AG04450 (cell line): Measurements from ENCODE around the gene KNDC1. TPM values are rescaled to one million over a fixed set of nuclear protein-coding genes. Genes with fewer than 3 reads are reported as not detected.
"Not testable (repeated sequence)": the region's sequence is repeated elsewhere in the genome, so short reads cannot be mapped to it uniquely, and the experiment has no call there.

Source experiments
- CTCF ChIA-PET: fragments of 300-600, 350-600 bp; formaldehyde crosslinking; extraction: SDS; loops from one replicate; lab custom pipeline; 2022; ENCODE audit warnings: antibody characterized with exemption, inconsistent platforms; lab: Charles Lee
- POLR2A ChIA-PET: fragments of 350-600 bp; formaldehyde crosslinking; extraction: SDS; loops from one replicate; lab custom pipeline; 2021; ENCODE audit warnings: antibody characterized with exemption, inconsistent platforms; lab: Yijun Ruan, JAX
- DNase-seq: peaks from one replicate; pipeline ENCODE4 v3.0.0-alpha.2; 2011; ENCODE audit warnings: low read depth, low spot score
- H3K27ac ChIP-seq: one replicate; pipeline ENCODE4 v1.5.1; 2012; ENCODE audit warnings: low read depth, low read length, control low read depth
- H3K27me3 ChIP-seq: one replicate; pipeline ENCODE4 v1.6.0; 2012; ENCODE audit warnings: low read length; ENCODE audit not compliant: control insufficient read depth, insufficient read depth
- H3K4me3 ChIP-seq: 2 replicates; pipeline ENCODE4 v1.5.1; 2011; ENCODE audit warnings: mild to moderate bottlenecking, low read depth, low read length, control low read depth
- H3K9me3 ChIP-seq: 2 replicates; pipeline ENCODE4 v1.5.1; 2012; ENCODE audit warnings: low read length; ENCODE audit not compliant: control insufficient read depth, insufficient read depth
- CTCF ChIP-seq: IDR thresholded peaks from 2 replicates; pipeline ENCODE4 v1.5.1; 2011; ENCODE audit warnings: low read depth, low read length, control low read depth, inconsistent platforms
- polyA plus RNA-seq: library from polyadenylated mRNA; depleted of rRNA; stranded (reverse); fragments of >200 nt; gene quantifications from 2 replicates; pipeline ENCODE4 v1.2.3, GENCODE V29; 2011

KNDC1 gene
- polyA plus RNA-seq, 1 experiment: 0.46 TPM

- no peak overlapping the region for H3K27ac ChIP-seq
- DNase-seq: no peak
- CTCF ChIA-PET: no interaction called here
- H3K27me3 ChIP-seq: peaks cover 10% of the 10 kb centered on the region
- H3K4me3 ChIP-seq: no peak overlapping the region
- POLR2A ChIA-PET: no interaction called here
- peaks cover 5% of the 10 kb centered on the region; the same call in 1 of the 2 replicates for H3K9me3 ChIP-seq
- no peak for TF ChIP-seq CTCF
Measured at GRCh38 chr10:133150226-133150625, 9.8 kb upstream of the KNDC1 start.

GRCh38 chr10:133150656-133151055 lies 9.4 kb upstream of the KNDC1 start:
- DNase-seq: no peak
- no peak overlapping the region for H3K4me3 ChIP-seq
- ChIA-PET POLR2A (no interaction called here), CTCF (no interaction called here)
- H3K9me3 ChIP-seq: peaks cover 5% of the 10 kb centered on the region; the same call in 1 of the 2 replicates
- peaks cover 10% of the 10 kb centered on the region for H3K27me3 ChIP-seq
- TF ChIP-seq CTCF: no peak
- H3K27ac ChIP-seq: no peak overlapping the region

- DNase-seq, H3K27ac ChIP-seq, POLR2A ChIA-PET, H3K4me3 ChIP-seq, CTCF ChIA-PET, H3K9me3 ChIP-seq, H3K27me3 ChIP-seq: not testable (repeated sequence)
Measured at GRCh38 chr10:133151071-133151470, 8.9 kb upstream of the KNDC1 start.

- no peak for TF ChIP-seq CTCF
- Histone ChIP-seq H3K27ac (no peak overlapping the region), H3K9me3 (peaks cover 5% of the 10 kb centered on the region; the same call in 1 of the 2 replicates), H3K27me3 (peaks cover 10% of the 10 kb centered on the region), H3K4me3 (no peak overlapping the region)
- no peak for DNase-seq
- POLR2A ChIA-PET: no interaction called here
- CTCF ChIA-PET: no interaction called here
Measured at GRCh38 chr10:133151543-133151972, 8.5 kb upstream of the KNDC1 start.

GRCh38 chr10:133154411-133154810 lies 5.6 kb upstream of the KNDC1 start:
- H3K4me3 ChIP-seq: no peak overlapping the region
- POLR2A ChIA-PET: no interaction called here
- no peak for TF ChIP-seq CTCF
- CTCF ChIA-PET: no interaction called here
- H3K9me3 ChIP-seq: peaks cover 5% of the 10 kb centered on the region; the same call in 1 of the 2 replicates
- DNase-seq: no peak
- H3K27me3 ChIP-seq: peaks cover 17% of the 10 kb centered on the region
- H3K27ac ChIP-seq: no peak overlapping the region
